GM21619 (cell line): Measurements from ENCODE around the gene TPM2.
"Not testable (repeated sequence)": the region's sequence is repeated elsewhere in the genome, so short reads cannot be mapped to it uniquely, and the experiment has no call there.

Experiments
- ATAC-seq: cut with Tn5 transposase; IDR thresholded peaks from one replicate; pipeline ENCODE4 v1.9.1; 2021; ENCODE audit not compliant: unreplicated experiment

Gene TPM2

GRCh38 chr9:35656831-35657545, 32.7 kb downstream of the TPM2 start:
- ATAC-seq: no peak

- ATAC-seq: no peak
These were observed 33.4 kb downstream of the TPM2 start for GRCh38 chr9:35656348-35656747.

- no peak for ATAC-seq
These were observed 36.1 kb downstream of the TPM2 start for GRCh38 chr9:35653611-35654010.

GRCh38 chr9:35652829-35653209, 36.9 kb downstream of the TPM2 start:
- ATAC-seq: no peak

GRCh38 chr9:35651956-35652828, 37.5 kb downstream of the TPM2 start:
- no peak for ATAC-seq

GRCh38 chr9:35650341-35651158, 39.2 kb downstream of the TPM2 start, which contains the start of gene SIT1:
SIT1 (minus strand) TSS chr9:35650931; CDS start chr9:35650853, 78 bp downstream.
- no peak for ATAC-seq

- ATAC-seq: no peak
These were observed 40.0 kb downstream of the TPM2 start for GRCh38 chr9:35649431-35650340.

- peak; percentile 75 for ATAC-seq
These were observed 43.0 kb downstream of the TPM2 start for GRCh38 chr9:35646533-35647265.

- ATAC-seq: no peak
These were observed 43.6 kb downstream of the TPM2 start for GRCh38 chr9:35646153-35646532.

- not testable (repeated sequence) for ATAC-seq
These were observed 44.0 kb downstream of the TPM2 start for GRCh38 chr9:35645736-35646135.

- ATAC-seq: no peak
These were observed 46.7 kb downstream of the TPM2 start for GRCh38 chr9:35643046-35643445.

GRCh38 chr9:35641478-35641877, 48.2 kb downstream of the TPM2 start:
- not testable (repeated sequence) for ATAC-seq

GRCh38 chr9:35640431-35640830, 49.3 kb downstream of the TPM2 start:
- not testable (repeated sequence) for ATAC-seq

- ATAC-seq: no peak
These were observed 50.1 kb downstream of the TPM2 start for GRCh38 chr9:35639631-35640030.

- not testable (repeated sequence) for ATAC-seq
These were observed 50.5 kb downstream of the TPM2 start for GRCh38 chr9:35639225-35639624.

- ATAC-seq: not testable (repeated sequence)
These were observed 51.0 kb downstream of the TPM2 start for GRCh38 chr9:35638751-35639150.

- not testable (repeated sequence) for ATAC-seq
These were observed 52.2 kb downstream of the TPM2 start for GRCh38 chr9:35637427-35637955.

- ATAC-seq: not testable (repeated sequence)
These were observed 52.9 kb downstream of the TPM2 start for GRCh38 chr9:35636877-35637246.

GRCh38 chr9:35636135-35636876, 53.4 kb downstream of the TPM2 start:
- ATAC-seq: no peak
